Measurements from ENCODE around the gene BRMS1L. TPM values are rescaled to one million over a fixed set of nuclear protein-coding genes. Genes with fewer than 3 reads are reported as not detected.
"Not testable (repeated sequence)": the region's sequence is repeated elsewhere in the genome, so short reads cannot be mapped to it uniquely, and the experiment has no call there.

Gene BRMS1L, protein sequence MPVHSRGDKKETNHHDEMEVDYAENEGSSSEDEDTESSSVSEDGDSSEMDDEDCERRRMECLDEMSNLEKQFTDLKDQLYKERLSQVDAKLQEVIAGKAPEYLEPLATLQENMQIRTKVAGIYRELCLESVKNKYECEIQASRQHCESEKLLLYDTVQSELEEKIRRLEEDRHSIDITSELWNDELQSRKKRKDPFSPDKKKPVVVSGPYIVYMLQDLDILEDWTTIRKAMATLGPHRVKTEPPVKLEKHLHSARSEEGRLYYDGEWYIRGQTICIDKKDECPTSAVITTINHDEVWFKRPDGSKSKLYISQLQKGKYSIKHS
- 1 to 10 TPM; 4.8 to 6.8 TPM for total RNA-seq

DNA sequence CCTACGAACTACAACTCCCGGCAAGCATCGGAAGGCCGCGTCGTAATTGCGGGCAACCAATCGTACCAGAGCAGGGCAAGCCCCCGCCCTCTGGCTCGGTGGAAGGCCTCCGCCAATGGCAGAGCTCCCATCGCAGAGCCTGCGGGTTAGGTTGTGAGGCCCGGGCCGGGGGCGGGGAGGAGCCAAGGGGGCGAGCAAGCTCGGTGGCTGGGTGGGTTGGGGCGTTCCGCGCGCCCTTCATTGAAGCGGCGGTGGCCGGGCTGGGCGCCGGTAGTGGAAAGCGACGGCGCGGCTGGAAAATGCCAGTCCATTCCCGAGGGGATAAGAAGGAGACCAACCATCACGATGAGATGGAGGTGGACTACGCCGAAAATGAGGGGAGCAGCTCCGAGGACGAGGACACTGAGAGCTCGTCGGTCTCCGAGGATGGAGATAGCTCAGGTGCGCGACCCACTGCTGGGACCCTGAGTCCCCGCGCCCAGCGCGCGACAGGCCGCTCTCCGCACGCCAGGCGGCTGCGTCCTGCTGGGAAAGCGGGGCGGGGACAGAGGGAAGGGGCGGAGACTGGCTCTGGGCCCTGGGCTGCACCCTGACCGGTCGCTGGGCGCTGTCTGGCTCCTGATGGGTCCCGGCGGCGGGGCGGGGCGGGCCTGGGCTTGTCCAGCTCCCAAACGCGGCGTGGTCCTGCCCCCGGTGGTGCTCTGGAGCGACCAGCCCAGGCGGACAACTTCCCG is at the start of gene BRMS1L:
Gene BRMS1L (plus strand): TSS at position 121 of the 734 bp plus-strand sequence. CDS start 179 bp downstream, at position 300.
- no peaks in the 10 kb centered on the region for H3K9me3 Mint-ChIP-seq
- H3K27ac Mint-ChIP-seq: peak within 1 kb of the TSS; percentile 61 to 75

DNA sequence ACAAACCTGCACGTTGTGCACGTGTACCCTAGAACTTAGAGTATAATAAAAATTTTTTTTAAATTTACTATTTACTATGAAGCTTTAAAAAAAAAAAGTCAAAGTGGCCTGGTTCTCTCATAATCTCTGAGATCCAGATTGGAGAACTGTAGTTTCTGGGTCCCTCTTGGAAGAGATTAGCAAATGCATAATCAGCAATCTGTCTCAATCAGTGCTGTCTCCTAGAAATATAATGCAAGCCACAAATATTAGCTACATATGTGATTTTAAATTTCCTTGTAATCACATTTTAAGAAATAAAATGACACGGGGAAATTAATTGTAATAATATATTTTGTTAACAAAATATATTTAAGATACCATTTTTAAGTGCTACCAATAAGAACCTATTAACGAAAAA is 49.3 kb upstream of the BRMS1L start:
- Mint-ChIP-seq H3K4me3 (no peak overlapping the region), H3K27me3 (no peaks in the 10 kb centered on the region), H3K9me3 (peaks cover 8% of the 10 kb centered on the region), H3K27ac (no peak overlapping the region), H3K4me1 (ENCODE audit: low read depth in 2 of 2) (peaks cover 0 to 6% of the 10 kb centered on the region in 2 donors), H3K36me3 (peaks cover 20% of the 10 kb centered on the region)
- no peak for ATAC-seq
- DNase-seq (ENCODE audit: low spot score): no peak

More for the DNA sequence above, at the start of gene BRMS1L:
- DNase-seq (ENCODE audit: low spot score) (peak; percentile 97), ATAC-seq (peak; percentile 99)
- Mint-ChIP-seq H3K4me3 (peak within 1 kb of the TSS; percentile 87), H3K36me3 (no peaks in the 10 kb centered on the region), H3K27me3 (no peaks in the 10 kb centered on the region), H3K4me1 (ENCODE audit: low read depth in 2 of 2) (peaks cover 16% of the 10 kb centered on the region in 2 donors)

DNA sequence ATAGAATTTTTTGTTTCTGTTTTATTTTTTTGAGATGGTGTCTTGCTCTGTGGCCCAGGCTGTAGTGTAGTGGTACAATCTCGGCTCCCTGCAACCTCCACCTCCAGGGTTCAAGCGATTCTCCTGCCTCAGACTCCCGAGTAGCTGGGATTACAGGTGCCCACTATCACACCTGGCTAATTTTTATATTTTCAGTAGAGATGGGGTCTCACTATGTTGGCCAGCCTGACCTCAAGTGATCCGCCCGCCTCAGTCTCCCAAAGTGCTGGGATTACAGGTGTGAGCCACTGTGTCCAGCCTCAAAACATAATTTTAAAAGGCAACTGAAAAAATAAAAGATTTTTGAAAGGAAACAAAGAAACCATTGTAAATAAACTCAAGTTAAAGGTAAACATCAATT is 48.6 kb upstream of the BRMS1L start:
- H3K4me3 Mint-ChIP-seq; H3K4me1 Mint-ChIP-seq (ENCODE audit: low read depth in 2 of 2); H3K9me3 Mint-ChIP-seq; H3K27ac Mint-ChIP-seq; DNase-seq (ENCODE audit: low spot score); H3K27me3 Mint-ChIP-seq; ATAC-seq: not testable (repeated sequence)
- peaks cover 20% of the 10 kb centered on the region for H3K36me3 Mint-ChIP-seq

DNA sequence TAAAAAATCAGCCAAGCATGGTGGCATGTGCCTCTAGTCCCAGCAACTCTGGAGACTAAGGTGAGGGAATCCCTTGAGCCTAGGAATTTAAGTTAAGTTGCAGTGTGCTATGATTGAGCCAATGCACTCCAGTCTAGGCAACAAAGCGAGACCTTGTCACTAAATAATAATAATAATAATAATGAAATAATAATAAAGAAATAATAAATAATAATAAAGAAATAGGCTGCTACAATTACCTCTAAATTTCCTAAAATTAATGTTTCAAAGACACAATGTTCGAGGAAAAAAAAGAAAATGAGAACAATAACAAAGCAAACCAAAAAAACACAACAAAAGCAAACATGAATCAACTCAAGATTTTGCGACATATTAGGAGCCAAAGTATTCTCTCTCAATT is 46.8 kb upstream of the BRMS1L start:
- peaks cover 8% of the 10 kb centered on the region for H3K9me3 Mint-ChIP-seq
- ATAC-seq (no peak), DNase-seq (ENCODE audit: low spot score) (no peak)
- peaks cover 20% of the 10 kb centered on the region for H3K36me3 Mint-ChIP-seq
- no peaks in the 10 kb centered on the region for H3K27me3 Mint-ChIP-seq
- H3K27ac Mint-ChIP-seq: no peak overlapping the region
- H3K4me3 Mint-ChIP-seq: no peak overlapping the region
- peaks cover 6 to 13% of the 10 kb centered on the region in 2 donors for H3K4me1 Mint-ChIP-seq (ENCODE audit: low read depth in 2 of 2)

DNA sequence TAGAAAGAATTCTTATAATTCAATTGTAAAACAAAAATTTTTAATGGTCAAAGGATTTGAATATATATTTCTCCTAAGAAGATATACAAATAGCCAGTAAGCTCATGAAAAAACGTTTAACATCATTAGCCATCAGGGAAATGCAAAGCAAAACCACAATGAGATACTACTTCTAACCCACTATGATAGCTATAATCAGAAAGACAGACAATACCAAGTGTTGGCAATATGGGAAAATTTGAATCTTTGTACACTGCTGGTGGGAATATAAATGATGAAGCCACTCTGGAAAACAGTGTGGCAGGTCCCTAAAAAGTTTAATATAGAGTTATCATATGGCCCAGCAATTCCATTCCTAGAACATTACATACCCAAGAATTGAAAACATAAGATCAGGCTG is 42.4 kb upstream of the BRMS1L start:
- Mint-ChIP-seq H3K4me3 (no peak overlapping the region), H3K27me3 (no peaks in the 10 kb centered on the region), H3K9me3 (peaks cover 8% of the 10 kb centered on the region), H3K27ac (no peak overlapping the region), H3K4me1 (ENCODE audit: low read depth in 2 of 2) (peaks cover 12 to 23% of the 10 kb centered on the region in 2 donors), H3K36me3 (peaks cover 20% of the 10 kb centered on the region)
- ATAC-seq: no peak
- DNase-seq (ENCODE audit: low spot score): no peak

DNA sequence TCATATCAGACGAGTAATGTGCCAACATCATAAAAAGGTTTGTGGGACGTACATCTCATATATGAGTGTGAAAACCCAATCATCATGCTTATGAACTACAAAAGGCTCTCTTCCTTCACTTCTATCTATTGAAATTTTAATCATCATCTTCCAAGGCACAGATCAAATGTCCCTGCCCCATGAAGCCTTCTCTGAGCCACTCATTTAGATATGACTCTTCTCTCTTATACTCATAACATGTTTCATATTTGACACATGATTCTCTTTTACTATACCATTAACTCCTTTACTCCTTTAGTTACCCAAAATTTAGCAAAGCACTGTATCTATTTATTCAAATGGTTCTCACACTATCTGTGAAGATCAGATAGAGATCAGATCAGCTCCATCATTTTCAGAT is 39.3 kb upstream of the BRMS1L start:
- H3K4me3 Mint-ChIP-seq: no peak overlapping the region
- ATAC-seq (peak in 1 of 2 donors; percentile 60), DNase-seq (ENCODE audit: low spot score) (no peak)
- H3K4me1 Mint-ChIP-seq (ENCODE audit: low read depth in 2 of 2): peaks cover 30 to 33% of the 10 kb centered on the region in 2 donors
- H3K27ac Mint-ChIP-seq: no peak overlapping the region
- H3K36me3 Mint-ChIP-seq: no peaks in the 10 kb centered on the region
- no peaks in the 10 kb centered on the region for H3K27me3 Mint-ChIP-seq
- no peaks in the 10 kb centered on the region for H3K9me3 Mint-ChIP-seq

DNA sequence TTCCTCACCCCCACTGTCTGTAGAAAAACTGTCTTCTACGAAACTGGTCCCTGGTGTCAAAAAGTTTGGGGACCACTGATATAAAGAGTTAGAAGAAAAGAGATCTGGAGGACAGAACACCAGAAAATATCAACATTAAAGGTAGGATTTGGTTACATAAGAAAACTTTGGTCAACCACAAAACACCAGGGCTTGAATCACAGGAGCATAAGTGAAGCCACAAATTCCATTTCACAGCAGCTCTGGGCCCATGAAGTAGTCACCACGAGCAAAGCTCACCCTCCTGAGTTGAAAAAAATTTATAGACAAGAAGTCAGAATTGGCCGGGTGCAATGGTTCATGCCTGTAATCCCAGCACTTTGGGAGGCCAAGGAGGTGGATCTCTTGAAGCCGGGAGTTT is 36.5 kb upstream of the BRMS1L start:
- H3K4me1 Mint-ChIP-seq (ENCODE audit: low read depth in 2 of 2): peaks cover 23% of the 10 kb centered on the region in 2 donors
- no peak overlapping the region for H3K4me3 Mint-ChIP-seq
- ATAC-seq (peak in 1 of 2 donors; percentile 43), DNase-seq (ENCODE audit: low spot score) (no peak)
- H3K9me3 Mint-ChIP-seq: no peaks in the 10 kb centered on the region
- no peak overlapping the region for H3K27ac Mint-ChIP-seq
- no peaks in the 10 kb centered on the region for H3K36me3 Mint-ChIP-seq
- H3K27me3 Mint-ChIP-seq: no peaks in the 10 kb centered on the region

DNA sequence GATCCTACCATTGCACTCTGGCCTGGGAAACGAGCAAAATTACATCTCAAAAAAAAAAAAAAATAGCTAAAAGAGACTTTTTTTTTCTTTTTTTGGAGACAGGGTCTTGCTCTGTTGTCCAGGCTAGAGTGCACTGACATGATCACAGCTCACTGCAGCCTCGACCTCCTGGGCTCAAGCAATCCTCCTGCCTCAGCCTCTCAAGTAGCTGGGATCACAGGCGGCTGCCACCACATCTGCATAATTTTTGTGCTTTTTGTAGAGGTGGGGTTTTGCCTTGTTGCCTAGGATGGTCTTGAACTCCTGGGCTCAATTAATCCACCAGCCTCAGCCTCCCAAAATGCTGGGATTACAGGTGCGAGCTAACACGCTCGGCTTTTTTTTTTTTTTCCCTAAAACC is 28.3 kb upstream of the BRMS1L start:
- ATAC-seq (no peak), DNase-seq (ENCODE audit: low spot score) (no peak)
- no peak overlapping the region for H3K4me3 Mint-ChIP-seq
- H3K27me3 Mint-ChIP-seq: no peaks in the 10 kb centered on the region
- H3K4me1 Mint-ChIP-seq (ENCODE audit: low read depth in 2 of 2): peaks cover 5 to 11% of the 10 kb centered on the region in 2 donors
- no peak overlapping the region for H3K27ac Mint-ChIP-seq
- H3K36me3 Mint-ChIP-seq: no peaks in the 10 kb centered on the region
- H3K9me3 Mint-ChIP-seq: no peaks in the 10 kb centered on the region

DNA sequence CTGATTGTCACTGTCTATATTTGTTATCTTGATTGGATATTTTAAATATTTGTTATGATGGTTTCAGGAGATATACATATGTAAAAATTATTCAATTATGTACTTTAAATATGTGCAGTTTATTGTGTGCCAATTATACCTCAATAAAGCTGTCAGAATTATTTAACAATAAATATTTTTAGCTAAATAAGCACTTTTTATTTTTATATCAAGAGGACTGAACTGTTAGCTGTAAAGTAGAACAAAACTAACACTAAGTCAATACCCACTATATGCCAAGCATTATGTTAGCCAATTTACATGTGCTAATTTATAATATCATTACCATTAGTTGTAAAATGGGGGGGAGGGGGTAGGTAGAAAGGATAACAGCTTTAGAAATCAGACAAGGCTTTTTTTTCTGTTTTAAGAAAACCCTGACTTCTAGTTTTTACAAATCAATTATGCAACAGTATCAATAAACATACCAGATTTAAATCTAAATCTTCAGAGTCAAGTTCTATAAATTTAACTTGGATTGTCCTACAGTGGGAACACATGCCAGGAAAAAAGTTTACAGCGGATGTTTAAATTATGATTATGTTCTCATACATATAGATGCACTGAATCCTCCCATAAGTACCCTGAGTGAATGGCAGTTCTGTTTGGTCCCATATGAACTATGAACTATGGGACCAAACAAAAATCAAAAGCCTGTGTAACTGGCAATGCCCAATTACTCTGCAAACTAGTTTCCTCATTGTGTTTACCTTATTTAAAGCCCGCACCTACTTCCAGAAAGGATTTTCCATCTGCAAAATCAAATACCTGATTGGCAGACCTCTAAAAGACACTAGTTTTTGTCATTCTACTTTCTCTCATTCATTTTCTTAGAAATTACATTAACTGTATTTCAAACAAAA is 19.9 kb upstream of the BRMS1L start:
- peaks cover 21 to 26% of the 10 kb centered on the region in 2 donors for H3K4me1 Mint-ChIP-seq (ENCODE audit: low read depth in 2 of 2)
- H3K27ac Mint-ChIP-seq: no peak overlapping the region
- no peaks in the 10 kb centered on the region for H3K36me3 Mint-ChIP-seq
- DNase-seq (ENCODE audit: low spot score) (no peak), ATAC-seq (no peak)
- no peaks in the 10 kb centered on the region for H3K9me3 Mint-ChIP-seq
- no peaks in the 10 kb centered on the region for H3K27me3 Mint-ChIP-seq
- H3K4me3 Mint-ChIP-seq: no peak overlapping the region

DNA sequence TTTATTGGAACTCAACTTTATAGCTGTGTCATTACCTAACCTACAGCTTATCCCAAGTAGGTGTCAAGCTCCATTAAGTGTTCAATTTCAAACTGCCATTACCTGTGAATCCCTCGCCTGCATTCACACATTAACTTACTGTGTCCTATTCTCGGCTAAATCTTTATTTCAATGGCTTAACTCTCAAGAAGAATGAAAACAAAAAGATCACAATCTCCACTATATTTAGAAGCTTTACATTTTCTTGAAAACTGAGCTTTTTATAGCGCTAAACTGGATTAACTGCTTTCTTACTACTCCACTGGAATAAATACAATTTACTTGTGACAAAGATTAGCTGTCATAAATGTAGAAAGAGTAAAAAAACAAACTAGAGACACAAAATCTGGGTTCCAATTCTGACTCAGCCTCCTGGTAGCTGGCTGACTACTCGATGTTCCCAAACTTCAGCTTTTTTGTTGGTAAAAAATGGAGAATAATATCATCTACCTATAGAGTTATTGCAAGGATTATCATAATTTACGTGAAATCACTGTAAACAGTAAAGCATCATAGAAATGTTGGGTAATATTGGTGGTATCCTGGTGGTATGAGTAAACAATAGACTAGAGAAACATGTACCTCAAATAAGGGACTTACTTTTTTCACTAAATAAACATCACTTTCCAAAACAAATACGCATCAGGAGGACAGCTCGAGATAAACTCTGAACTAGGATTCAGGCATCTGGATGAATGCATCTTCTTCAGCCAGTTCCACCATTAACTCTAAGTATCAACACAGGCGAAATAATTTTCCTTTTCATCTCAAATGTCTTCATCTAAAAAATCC is 18.8 kb upstream of the BRMS1L start:
- peak overlapping the region; percentile 92 for H3K27ac Mint-ChIP-seq
- DNase-seq (ENCODE audit: low spot score) (no peak), ATAC-seq (no peak)
- no peaks in the 10 kb centered on the region for H3K27me3 Mint-ChIP-seq
- H3K4me1 Mint-ChIP-seq (ENCODE audit: low read depth in 2 of 2): peaks cover 18 to 26% of the 10 kb centered on the region in 2 donors
- no peaks in the 10 kb centered on the region for H3K36me3 Mint-ChIP-seq
- H3K4me3 Mint-ChIP-seq: peak overlapping the region; percentile 100
- no peaks in the 10 kb centered on the region for H3K9me3 Mint-ChIP-seq

DNA sequence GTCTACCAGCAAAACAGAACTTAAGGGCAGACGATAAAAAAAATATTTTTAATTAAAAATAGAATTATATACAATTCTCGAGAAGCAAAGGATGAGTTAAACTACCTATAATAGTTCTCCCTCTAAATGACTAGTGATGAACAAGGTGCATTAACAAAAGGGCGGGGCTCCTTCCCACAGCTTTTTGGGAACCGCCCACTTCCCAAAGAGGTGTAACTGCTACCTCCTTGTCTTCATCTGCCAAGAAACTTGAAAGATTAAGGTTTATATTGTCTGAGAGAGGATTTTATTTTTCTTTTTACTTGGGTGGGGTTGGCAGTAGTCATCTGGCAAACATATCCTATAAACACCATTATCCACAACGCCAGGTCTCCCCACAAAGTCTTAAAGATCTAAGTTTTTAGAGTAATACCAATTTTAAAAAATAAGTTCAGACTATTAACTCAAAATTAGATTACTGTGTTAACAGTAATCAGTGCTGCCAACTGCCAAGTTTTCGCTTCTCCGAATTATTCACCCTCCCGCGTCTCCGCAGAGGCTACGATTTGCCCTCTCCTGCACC is 18.0 kb upstream of the BRMS1L start:
- DNase-seq (ENCODE audit: low spot score): no peak
- H3K4me3 Mint-ChIP-seq: peak overlapping the region; percentile 100
- H3K36me3 Mint-ChIP-seq: no peaks in the 10 kb centered on the region
- no peaks in the 10 kb centered on the region for H3K9me3 Mint-ChIP-seq
- peak overlapping the region; percentile 92 for H3K27ac Mint-ChIP-seq
- ATAC-seq: no peak
- H3K4me1 Mint-ChIP-seq (ENCODE audit: low read depth in 2 of 2): peaks cover 18 to 26% of the 10 kb centered on the region in 2 donors
- H3K27me3 Mint-ChIP-seq: no peaks in the 10 kb centered on the region

DNA sequence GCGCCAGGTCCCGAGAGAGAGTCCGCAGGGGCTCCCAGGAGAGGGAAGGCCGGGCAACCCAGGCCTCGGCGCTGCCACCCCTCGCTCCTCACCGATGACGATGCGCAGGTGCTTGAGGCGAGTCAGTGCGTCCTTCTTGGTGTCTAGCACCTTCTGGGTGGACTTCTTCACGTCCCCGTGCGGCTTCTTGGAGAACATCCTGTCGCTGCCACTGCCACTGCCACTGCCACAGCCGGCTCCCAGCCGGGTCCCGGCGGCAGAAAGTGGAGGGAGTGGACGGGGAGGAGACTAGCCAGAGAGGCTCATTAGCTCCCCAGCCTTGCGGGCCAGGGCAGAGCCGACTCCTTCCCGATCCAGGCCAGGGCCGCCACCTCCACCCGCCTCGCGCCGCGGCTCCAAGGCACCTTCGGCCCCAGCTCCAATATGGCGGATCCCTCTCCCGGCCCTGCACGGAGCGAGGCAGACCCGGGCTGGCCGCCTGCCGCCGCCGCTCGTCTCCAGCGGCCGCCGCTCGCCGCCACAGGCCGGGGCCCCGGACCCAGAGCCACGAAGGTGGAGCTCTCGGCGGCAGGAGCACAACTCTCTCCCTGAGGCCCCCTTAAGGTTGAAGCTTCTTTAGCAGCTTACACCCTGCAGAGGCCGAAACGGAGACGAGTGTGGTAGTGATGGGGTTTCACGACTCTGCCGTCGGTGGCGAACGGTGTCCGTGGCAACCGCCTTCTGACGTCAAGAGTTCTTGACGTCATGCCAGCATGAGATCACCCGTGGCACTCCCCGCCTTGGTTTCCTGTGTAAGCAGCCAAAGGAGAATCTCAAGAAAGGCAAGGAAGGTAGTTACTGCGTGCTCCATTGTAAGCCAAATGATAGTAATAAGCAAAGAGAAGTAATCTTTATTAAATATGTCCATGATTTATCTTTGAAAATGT is 17.2 kb upstream of the BRMS1L start, which contains the start of gene RALGAPA1:
Gene RALGAPA1 (minus strand): TSS at position 658 of the 926 bp plus-strand sequence. CDS start 460 bp downstream, at position 198.
- Mint-ChIP-seq H3K27ac (peak within 1 kb of the TSS; percentile 92), H3K4me3 (peak within 1 kb of the TSS; percentile 100), H3K4me1 (ENCODE audit: low read depth in 2 of 2) (peaks cover 18 to 26% of the 10 kb centered on the region in 2 donors)
- H3K27me3 Mint-ChIP-seq, H3K9me3 Mint-ChIP-seq, H3K36me3 Mint-ChIP-seq: not testable (repeated sequence)
- DNase-seq (ENCODE audit: low spot score) (peak; percentile 93), ATAC-seq (peak; percentile 98 to 99)

Data from natural killer cell treated with Interleukin-12 subunit alpha and Interleukin-12 subunit beta and Interleukin-15 and Interleukin-18, amount 100 ng/mL, for 72 hours (primary cell).